ENCODE measurements around the gene EXOC3L4.
"Not testable (repeated sequence)": the region's sequence is repeated elsewhere in the genome, so short reads cannot be mapped to it uniquely, and the experiment has no call there.

GRCh38 chr14:103117499-103117898 is 23.0 kb downstream of the EXOC3L4 start:
- TF ChIP-seq CTCF (IDR thresholded peaks at IDR 0.05); POLR2AphosphoS5 (IDR thresholded peaks at IDR 0.05; ENCODE audit: insufficient read depth in 1 of 2, low read depth in 1 of 2): not testable (repeated sequence)
